ENCODE results near the gene VAV1.
A peak's percentile ranks its signal among the peaks of the same experiment; 100 is the strongest.
"Not testable (repeated sequence)": the region's sequence is repeated elsewhere in the genome, so short reads cannot be mapped to it uniquely, and the experiment has no call there.

The VAV1 gene

GRCh38 chr19:6738787-6739389, 33.6 kb upstream of the VAV1 start:
- Histone ChIP-seq H3K4me1 (ENCODE audit: control insufficient read depth, insufficient read depth, low read length) (peaks cover 40% of the 10 kb centered on the region), H3K27me3 (ENCODE audit: control insufficient read depth, insufficient read depth, low read length) (no peaks in the 10 kb centered on the region)

GRCh38 chr19:6739390-6739882, 33.1 kb upstream of the VAV1 start, which contains the start of gene TRIP10:
Gene TRIP10 (plus strand): TSS chr19:6739680. CDS start chr19:6739762, 82 bp downstream.
- Histone ChIP-seq H3K9me3 (ENCODE audit: control insufficient read depth, insufficient read depth, low read length) (no peaks in the 10 kb centered on the region), H3K4me3 (ENCODE audit: low read depth, low read length) (peak within 1 kb of the TSS; percentile 73), H3K27ac (ENCODE audit: low read depth, low read length) (peak within 1 kb of the TSS; percentile 92), H3K4me1 (ENCODE audit: control insufficient read depth, insufficient read depth, low read length) (peaks cover 44% of the 10 kb centered on the region), H3K36me3 (ENCODE audit: control insufficient read depth, insufficient read depth, low read length) (peaks cover 20% of the 10 kb centered on the region), H3K9ac (ENCODE audit: low read depth, low read length) (peak within 1 kb of the TSS; percentile 51), H3K27me3 (ENCODE audit: control insufficient read depth, insufficient read depth, low read length) (no peaks in the 10 kb centered on the region)

More at GRCh38 chr19:6738787-6739389, 33.6 kb upstream of the VAV1 start:
- H3K9ac ChIP-seq (ENCODE audit: low read depth, low read length), result peak overlapping the region; percentile 41; the same call in 1 of the 2 replicates
- peaks cover 15% of the 10 kb centered on the region for H3K36me3 ChIP-seq (ENCODE audit: control insufficient read depth, insufficient read depth, low read length)
- H3K4me3 ChIP-seq (ENCODE audit: low read depth, low read length), result peak overlapping the region; percentile 53
- H3K9me3 ChIP-seq (ENCODE audit: control insufficient read depth, insufficient read depth, low read length), result no peaks in the 10 kb centered on the region
- peak overlapping the region; percentile 92 for H3K27ac ChIP-seq (ENCODE audit: low read depth, low read length)

- Histone ChIP-seq H3K27me3 (ENCODE audit: control insufficient read depth, insufficient read depth, low read length) (no peaks in the 10 kb centered on the region), H3K36me3 (ENCODE audit: control insufficient read depth, insufficient read depth, low read length) (peaks cover 26% of the 10 kb centered on the region), H3K9me3 (ENCODE audit: control insufficient read depth, insufficient read depth, low read length) (no peaks in the 10 kb centered on the region), H3K4me1 (ENCODE audit: control insufficient read depth, insufficient read depth, low read length) (peaks cover 47% of the 10 kb centered on the region), H3K27ac (ENCODE audit: low read depth, low read length) (peak overlapping the region; percentile 80), H3K9ac (ENCODE audit: low read depth, low read length) (peak overlapping the region; percentile 51), H3K4me3 (ENCODE audit: low read depth, low read length) (peak overlapping the region; percentile 73)
Measured at GRCh38 chr19:6739883-6740588, 32.5 kb upstream of the VAV1 start.

DNA sequence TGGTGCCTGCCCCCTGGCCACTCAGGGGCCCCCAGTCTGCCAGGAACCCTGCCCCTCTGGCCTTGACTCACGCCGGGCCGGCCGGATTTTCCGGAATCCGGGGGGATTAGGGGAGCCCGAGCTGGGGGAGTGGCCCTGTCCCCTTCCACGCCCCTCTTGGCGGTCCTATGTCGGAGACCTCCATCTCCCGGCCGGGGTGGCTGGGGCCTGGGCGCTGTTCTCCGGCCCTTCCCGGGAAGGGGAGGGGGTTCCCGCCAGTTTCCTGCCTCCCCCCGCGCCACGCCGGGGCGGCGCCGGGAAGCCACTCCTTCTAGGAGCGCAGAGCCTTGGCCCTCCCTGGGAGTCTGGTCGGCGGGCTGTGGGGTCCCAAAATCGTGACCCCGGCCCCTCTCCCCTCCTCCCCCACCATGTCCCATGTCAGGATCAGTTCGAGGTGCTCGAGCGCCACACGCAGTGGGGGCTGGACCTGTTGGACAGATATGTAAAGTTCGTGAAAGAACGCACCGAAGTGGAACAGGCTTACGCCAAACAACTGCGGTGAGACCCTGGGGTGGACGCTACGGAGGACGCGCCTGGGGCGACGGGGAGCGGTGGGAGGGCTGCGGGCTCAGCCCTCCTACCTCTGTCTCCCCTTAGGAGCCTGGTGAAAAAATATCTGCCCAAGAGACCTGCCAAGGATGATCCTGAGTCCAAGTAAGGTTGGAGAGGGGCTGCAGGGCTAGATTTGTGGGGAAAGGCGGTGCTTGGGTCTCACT, 31.7 kb upstream of the VAV1 start:
- H3K4me3 ChIP-seq (ENCODE audit: low read depth, low read length), result peak overlapping the region; percentile 73
- peaks cover 33% of the 10 kb centered on the region for H3K36me3 ChIP-seq (ENCODE audit: control insufficient read depth, insufficient read depth, low read length)
- no peaks in the 10 kb centered on the region for H3K9me3 ChIP-seq (ENCODE audit: control insufficient read depth, insufficient read depth, low read length)
- H3K27ac ChIP-seq (ENCODE audit: low read depth, low read length), result peak overlapping the region; percentile 80
- H3K9ac ChIP-seq (ENCODE audit: low read depth, low read length), result peak overlapping the region; percentile 34
- no peaks in the 10 kb centered on the region for H3K27me3 ChIP-seq (ENCODE audit: control insufficient read depth, insufficient read depth, low read length)
- peaks cover 41% of the 10 kb centered on the region for H3K4me1 ChIP-seq (ENCODE audit: control insufficient read depth, insufficient read depth, low read length)

GRCh38 chr19:6743066-6743465, 29.4 kb upstream of the VAV1 start:
- H3K36me3 ChIP-seq (ENCODE audit: control insufficient read depth, insufficient read depth, low read length), result peaks cover 55% of the 10 kb centered on the region
- no peaks in the 10 kb centered on the region; the same call in 1 of the 2 replicates for H3K9me3 ChIP-seq (ENCODE audit: control insufficient read depth, insufficient read depth, low read length)
- no peak overlapping the region for H3K4me3 ChIP-seq (ENCODE audit: low read depth, low read length)
- peaks cover 33% of the 10 kb centered on the region for H3K4me1 ChIP-seq (ENCODE audit: control insufficient read depth, insufficient read depth, low read length)
- no peaks in the 10 kb centered on the region for H3K27me3 ChIP-seq (ENCODE audit: control insufficient read depth, insufficient read depth, low read length)
- peak overlapping the region; percentile 44 for H3K27ac ChIP-seq (ENCODE audit: low read depth, low read length)
- H3K9ac ChIP-seq (ENCODE audit: low read depth, low read length), result no peak overlapping the region

DNA sequence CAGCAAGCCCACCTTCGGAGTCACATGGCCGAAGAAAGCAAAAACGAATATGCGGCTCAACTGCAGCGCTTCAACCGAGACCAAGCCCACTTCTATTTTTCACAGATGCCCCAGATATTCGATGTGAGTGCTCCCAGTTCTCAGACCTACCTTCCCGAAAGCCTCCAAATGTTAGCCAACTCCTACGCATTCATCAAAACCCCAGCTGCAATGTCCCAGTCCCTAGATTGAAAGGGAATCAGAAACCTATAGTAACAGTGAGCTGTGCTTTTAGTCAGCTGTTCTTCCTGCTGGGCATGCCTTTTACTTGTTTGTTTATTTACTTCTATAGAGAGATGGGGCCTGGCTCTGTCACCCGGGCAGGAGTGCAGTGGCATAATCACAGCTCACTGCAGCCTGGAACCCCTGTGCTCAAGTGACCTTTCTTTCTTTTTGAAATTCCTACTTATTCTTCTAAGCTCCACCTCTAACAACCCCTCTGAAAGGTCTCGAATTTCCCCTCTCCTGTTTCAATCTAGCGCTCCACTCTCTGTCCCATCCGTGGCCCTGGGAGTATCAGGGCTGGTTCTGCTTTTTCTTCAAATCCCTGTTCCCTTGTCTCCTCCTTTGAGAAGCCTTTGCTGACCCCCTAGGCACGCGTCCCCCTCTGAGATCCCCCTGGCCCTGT, 28.7 kb upstream of the VAV1 start:
- H3K4me3 ChIP-seq (ENCODE audit: low read depth, low read length), result no peak overlapping the region
- peaks cover 26% of the 10 kb centered on the region for H3K4me1 ChIP-seq (ENCODE audit: control insufficient read depth, insufficient read depth, low read length)
- H3K36me3 ChIP-seq (ENCODE audit: control insufficient read depth, insufficient read depth, low read length), result peaks cover 63% of the 10 kb centered on the region
- no peaks in the 10 kb centered on the region; the same call in 1 of the 2 replicates for H3K9me3 ChIP-seq (ENCODE audit: control insufficient read depth, insufficient read depth, low read length)
- H3K27me3 ChIP-seq (ENCODE audit: control insufficient read depth, insufficient read depth, low read length), result no peaks in the 10 kb centered on the region
- H3K9ac ChIP-seq (ENCODE audit: low read depth, low read length), result no peak overlapping the region
- peak overlapping the region; percentile 44 for H3K27ac ChIP-seq (ENCODE audit: low read depth, low read length)

DNA sequence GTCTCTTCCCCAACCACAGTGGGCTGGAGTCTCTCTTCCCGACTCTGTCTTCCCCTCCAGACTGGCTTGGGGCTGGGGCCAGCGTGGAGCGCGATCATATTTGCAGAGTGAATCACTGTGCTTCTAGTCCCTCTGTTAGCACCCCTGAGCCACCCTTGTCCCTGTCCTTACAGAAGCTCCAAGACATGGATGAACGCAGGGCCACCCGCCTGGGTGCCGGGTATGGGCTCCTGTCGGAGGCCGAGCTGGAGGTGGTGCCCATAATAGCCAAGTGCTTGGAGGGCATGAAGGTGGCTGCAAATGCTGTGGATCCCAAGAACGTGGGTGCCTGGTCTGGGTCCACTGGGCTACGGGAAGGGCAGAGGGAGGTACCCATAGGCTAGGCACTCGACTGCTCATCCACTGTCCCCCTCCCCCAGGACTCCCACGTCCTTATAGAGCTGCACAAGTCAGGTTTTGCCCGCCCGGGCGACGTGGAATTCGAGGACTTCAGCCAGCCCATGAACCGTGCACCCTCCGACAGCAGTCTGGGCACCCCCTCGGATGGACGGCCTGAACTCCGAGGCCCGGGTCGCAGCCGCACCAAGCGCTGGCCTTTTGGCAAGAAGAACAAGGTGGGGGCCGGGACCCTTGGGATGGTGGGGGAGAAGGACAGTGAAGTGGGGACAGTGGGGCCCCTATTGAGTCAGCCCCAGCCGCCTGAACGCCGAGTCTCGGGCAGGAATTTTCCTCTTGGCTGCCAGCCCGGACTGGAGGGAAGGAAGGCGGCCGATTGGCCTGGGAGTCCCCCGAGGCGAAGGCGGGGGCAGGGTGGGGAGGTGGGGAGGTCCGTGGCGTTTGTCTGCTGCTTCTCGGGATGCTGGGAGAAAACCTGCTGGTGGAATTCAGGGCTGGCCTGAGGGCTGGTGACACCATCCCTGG, 27.9 kb upstream of the VAV1 start:
- Histone ChIP-seq H3K4me3 (ENCODE audit: low read depth, low read length) (no peak overlapping the region), H3K36me3 (ENCODE audit: control insufficient read depth, insufficient read depth, low read length) (peaks cover 70% of the 10 kb centered on the region), H3K27me3 (ENCODE audit: control insufficient read depth, insufficient read depth, low read length) (no peaks in the 10 kb centered on the region), H3K9ac (ENCODE audit: low read depth, low read length) (no peak overlapping the region), H3K4me1 (ENCODE audit: control insufficient read depth, insufficient read depth, low read length) (peaks cover 21% of the 10 kb centered on the region), H3K27ac (ENCODE audit: low read depth, low read length) (peak overlapping the region; percentile 44), H3K9me3 (ENCODE audit: control insufficient read depth, insufficient read depth, low read length) (no peaks in the 10 kb centered on the region; the same call in 1 of the 2 replicates)

GRCh38 chr19:6745965-6746364, 26.5 kb upstream of the VAV1 start:
- Histone ChIP-seq H3K4me3 (ENCODE audit: low read depth, low read length) (no peak overlapping the region), H3K9me3 (ENCODE audit: control insufficient read depth, insufficient read depth, low read length) (no peaks in the 10 kb centered on the region; the same call in 1 of the 2 replicates), H3K27me3 (ENCODE audit: control insufficient read depth, insufficient read depth, low read length) (no peaks in the 10 kb centered on the region), H3K4me1 (ENCODE audit: control insufficient read depth, insufficient read depth, low read length) (peaks cover 21% of the 10 kb centered on the region), H3K27ac (ENCODE audit: low read depth, low read length) (no peak overlapping the region), H3K36me3 (ENCODE audit: control insufficient read depth, insufficient read depth, low read length) (peaks cover 83% of the 10 kb centered on the region), H3K9ac (ENCODE audit: low read depth, low read length) (no peak overlapping the region)

DNA sequence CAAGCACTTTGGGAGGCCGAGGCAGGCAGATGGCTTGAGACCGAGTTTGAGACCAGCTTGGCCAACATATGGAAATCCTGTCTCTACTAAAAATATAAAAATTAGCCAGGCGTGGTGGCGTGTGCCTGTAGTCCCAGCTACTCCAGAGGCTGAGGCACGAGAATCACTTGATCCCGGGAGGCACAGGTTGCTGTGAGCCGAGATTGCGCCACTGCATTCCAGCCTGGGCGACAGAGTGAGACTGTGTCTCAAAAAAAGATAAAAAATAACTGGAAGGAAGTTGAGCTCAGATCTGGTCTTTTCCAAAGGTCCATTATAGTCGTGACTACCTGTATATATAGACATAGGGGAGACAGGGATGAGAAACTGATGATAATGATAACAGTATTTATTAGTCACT, 24.0 kb upstream of the VAV1 start:
- H3K27ac ChIP-seq (ENCODE audit: low read depth, low read length); H3K9ac ChIP-seq (ENCODE audit: low read depth, low read length); H3K9me3 ChIP-seq (ENCODE audit: control insufficient read depth, insufficient read depth, low read length); H3K4me3 ChIP-seq (ENCODE audit: low read depth, low read length); H3K27me3 ChIP-seq (ENCODE audit: control insufficient read depth, insufficient read depth, low read length): not testable (repeated sequence)
- Histone ChIP-seq H3K36me3 (ENCODE audit: control insufficient read depth, insufficient read depth, low read length) (peaks cover 85% of the 10 kb centered on the region), H3K4me1 (ENCODE audit: control insufficient read depth, insufficient read depth, low read length) (peaks cover 14% of the 10 kb centered on the region)

- Histone ChIP-seq H3K27me3 (ENCODE audit: control insufficient read depth, insufficient read depth, low read length) (no peaks in the 10 kb centered on the region), H3K4me3 (ENCODE audit: low read depth, low read length) (no peak overlapping the region), H3K9me3 (ENCODE audit: control insufficient read depth, insufficient read depth, low read length) (no peaks in the 10 kb centered on the region; the same call in 1 of the 2 replicates), H3K36me3 (ENCODE audit: control insufficient read depth, insufficient read depth, low read length) (peaks cover 70% of the 10 kb centered on the region), H3K4me1 (ENCODE audit: control insufficient read depth, insufficient read depth, low read length) (peaks cover 8% of the 10 kb centered on the region), H3K27ac (ENCODE audit: low read depth, low read length) (no peak overlapping the region), H3K9ac (ENCODE audit: low read depth, low read length) (no peak overlapping the region)
Measured at GRCh38 chr19:6750062-6750461, 22.4 kb upstream of the VAV1 start.
